Measurements from ENCODE around the gene SDC1. TPM values are rescaled to one million over a fixed set of nuclear protein-coding genes. Genes with fewer than 3 reads are reported as not detected.

The SDC1 gene
- total RNA-seq, 1 donor from 2014 or later = 11.1 TPM

DNA sequence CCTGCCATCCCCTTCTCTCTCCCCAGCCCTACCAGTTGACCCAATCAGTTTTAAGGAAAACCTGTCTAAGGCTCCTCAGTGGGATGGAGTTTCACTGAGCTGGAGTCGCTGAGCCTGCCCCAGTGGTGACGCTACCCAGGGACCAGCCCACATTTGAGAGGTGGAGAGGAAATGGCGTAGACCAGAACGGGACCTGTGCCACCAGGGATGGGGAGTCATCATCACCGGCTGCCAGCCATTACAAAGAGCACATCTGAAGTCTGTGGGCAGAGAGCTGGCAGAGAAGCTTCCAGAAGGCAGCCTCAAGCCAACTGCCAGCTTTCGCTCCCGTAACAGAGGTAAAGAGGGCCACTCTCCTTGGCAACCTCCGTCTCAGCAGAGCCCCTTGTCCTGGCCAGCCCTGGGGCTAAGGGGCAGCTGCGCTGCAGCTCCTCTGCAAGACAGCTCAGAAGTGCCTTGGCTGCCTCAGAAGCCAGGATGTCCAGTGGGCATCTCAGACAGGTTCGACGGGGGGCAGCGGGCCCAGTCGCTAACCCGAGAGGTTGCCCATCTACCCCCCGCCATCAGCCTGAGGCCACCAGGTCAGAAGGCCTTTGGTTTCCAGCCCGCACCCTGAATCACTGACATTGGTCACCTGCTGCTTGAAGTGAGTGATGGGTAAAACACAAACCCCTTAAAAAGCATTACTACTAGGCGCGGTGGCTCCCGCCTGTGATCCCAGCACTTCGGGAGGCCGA is 15.4 kb downstream of the SDC1 start:
- Mint-ChIP-seq H3K27ac (ENCODE audit: unreplicated experiment) (no peak overlapping the region), H3K4me3 (ENCODE audit: unreplicated experiment) (no peak overlapping the region), H3K36me3 (ENCODE audit: unreplicated experiment) (no peaks in the 10 kb centered on the region), H3K4me1 (ENCODE audit: unreplicated experiment) (peaks cover 7% of the 10 kb centered on the region), H3K9me3 (ENCODE audit: unreplicated experiment) (no peaks in the 10 kb centered on the region), H3K27me3 (ENCODE audit: unreplicated experiment) (no peaks in the 10 kb centered on the region)
- DNase-seq (ENCODE audit: extremely low spot score, unreplicated experiment) = no peak
- TF ChIP-seq, protein P1, sequence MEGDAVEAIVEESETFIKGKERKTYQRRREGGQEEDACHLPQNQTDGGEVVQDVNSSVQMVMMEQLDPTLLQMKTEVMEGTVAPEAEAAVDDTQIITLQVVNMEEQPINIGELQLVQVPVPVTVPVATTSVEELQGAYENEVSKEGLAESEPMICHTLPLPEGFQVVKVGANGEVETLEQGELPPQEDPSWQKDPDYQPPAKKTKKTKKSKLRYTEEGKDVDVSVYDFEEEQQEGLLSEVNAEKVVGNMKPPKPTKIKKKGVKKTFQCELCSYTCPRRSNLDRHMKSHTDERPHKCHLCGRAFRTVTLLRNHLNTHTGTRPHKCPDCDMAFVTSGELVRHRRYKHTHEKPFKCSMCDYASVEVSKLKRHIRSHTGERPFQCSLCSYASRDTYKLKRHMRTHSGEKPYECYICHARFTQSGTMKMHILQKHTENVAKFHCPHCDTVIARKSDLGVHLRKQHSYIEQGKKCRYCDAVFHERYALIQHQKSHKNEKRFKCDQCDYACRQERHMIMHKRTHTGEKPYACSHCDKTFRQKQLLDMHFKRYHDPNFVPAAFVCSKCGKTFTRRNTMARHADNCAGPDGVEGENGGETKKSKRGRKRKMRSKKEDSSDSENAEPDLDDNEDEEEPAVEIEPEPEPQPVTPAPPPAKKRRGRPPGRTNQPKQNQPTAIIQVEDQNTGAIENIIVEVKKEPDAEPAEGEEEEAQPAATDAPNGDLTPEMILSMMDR (IDR thresholded peaks at IDR 0.05) = no peak

DNA sequence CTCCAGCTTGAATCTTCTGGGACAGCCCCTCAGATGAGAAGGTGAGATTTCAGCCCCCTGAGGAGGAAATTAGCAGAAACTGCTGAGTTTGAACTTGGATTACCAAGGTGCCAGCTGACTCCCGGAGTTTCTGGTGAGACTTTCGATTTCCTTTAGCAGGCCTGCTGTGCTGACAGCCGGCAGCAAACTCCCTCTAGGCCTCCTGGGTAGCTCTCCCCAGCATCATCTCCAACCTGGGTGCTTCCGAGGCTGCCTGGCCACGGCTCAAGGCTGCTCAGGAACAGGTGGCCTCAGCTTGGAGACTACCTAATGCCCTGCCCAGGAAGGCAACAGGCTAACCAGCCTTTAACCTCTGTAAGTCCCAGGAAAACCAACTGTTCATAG is 16.5 kb downstream of the SDC1 start:
- no peaks in the 10 kb centered on the region for H3K36me3 Mint-ChIP-seq (ENCODE audit: unreplicated experiment)
- no peak overlapping the region for H3K27ac Mint-ChIP-seq (ENCODE audit: unreplicated experiment)
- TF ChIP-seq, protein P1 (IDR thresholded peaks at IDR 0.05) = no peak
- no peak overlapping the region for H3K4me3 Mint-ChIP-seq (ENCODE audit: unreplicated experiment)
- H3K9me3 Mint-ChIP-seq (ENCODE audit: unreplicated experiment) = no peaks in the 10 kb centered on the region
- H3K27me3 Mint-ChIP-seq (ENCODE audit: unreplicated experiment) = no peaks in the 10 kb centered on the region
- H3K4me1 Mint-ChIP-seq (ENCODE audit: unreplicated experiment) = peaks cover 7% of the 10 kb centered on the region
- DNase-seq (ENCODE audit: extremely low spot score, unreplicated experiment) = no peak

DNA sequence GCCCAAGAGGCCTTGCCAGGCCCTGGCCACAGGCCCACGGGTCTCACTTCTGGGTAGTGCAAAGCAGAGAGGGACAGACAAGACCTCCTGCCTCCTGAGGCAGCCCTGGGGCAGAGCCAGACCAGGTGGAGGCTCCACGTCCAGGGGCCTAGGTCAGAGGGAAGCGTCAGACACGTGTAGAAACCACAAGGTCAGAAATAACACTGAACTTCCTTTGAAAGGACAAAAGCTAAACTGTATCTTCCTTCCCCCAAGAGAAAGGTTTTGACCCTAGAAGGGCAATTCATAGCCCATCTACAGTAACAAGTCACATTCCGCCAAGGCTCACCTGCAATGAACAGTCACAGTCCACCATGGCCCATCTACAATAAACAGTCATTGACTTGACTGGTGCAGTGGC is 17.9 kb downstream of the SDC1 start:
- no peaks in the 10 kb centered on the region for H3K9me3 Mint-ChIP-seq (ENCODE audit: unreplicated experiment)
- no peaks in the 10 kb centered on the region for H3K36me3 Mint-ChIP-seq (ENCODE audit: unreplicated experiment)
- H3K27ac Mint-ChIP-seq (ENCODE audit: unreplicated experiment) = no peak overlapping the region
- no peaks in the 10 kb centered on the region for H3K4me1 Mint-ChIP-seq (ENCODE audit: unreplicated experiment)
- no peaks in the 10 kb centered on the region for H3K27me3 Mint-ChIP-seq (ENCODE audit: unreplicated experiment)
- DNase-seq (ENCODE audit: extremely low spot score, unreplicated experiment) = no peak
- H3K4me3 Mint-ChIP-seq (ENCODE audit: unreplicated experiment) = no peak overlapping the region
- TF ChIP-seq, protein P1 (IDR thresholded peaks at IDR 0.05) = no peak

DNA sequence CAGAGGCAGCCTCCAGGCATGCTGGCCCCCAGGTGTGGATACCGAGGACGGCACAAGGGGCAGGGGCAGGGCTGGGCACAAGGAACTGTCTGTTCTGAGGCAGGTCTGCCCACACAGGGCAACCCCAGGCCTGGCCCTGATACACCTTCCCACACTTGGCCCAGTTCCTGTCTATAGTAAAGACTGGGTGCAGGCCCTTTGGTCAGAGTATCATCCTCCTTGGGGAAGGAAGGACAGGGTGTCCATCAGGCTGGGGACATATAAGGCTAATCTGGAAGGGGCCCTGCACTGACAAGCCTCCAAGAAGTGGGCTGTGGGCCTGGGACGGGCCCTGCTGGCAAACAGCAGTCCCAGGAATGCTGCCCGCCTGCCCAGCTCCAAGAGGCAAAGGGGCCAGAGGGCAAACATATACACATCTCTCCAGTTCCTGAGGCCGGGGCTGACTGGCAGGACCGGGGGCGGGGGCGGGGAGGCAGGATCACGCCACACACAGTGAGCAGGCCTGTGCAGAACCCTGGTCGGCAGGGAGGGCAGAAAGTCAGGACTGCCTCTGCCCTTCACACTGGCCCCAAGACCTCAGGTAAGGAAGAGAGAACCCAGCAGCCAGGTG is 18.9 kb downstream of the SDC1 start:
- TF ChIP-seq, protein P1 (IDR thresholded peaks at IDR 0.05) = no peak
- Mint-ChIP-seq H3K4me1 (ENCODE audit: unreplicated experiment) (no peaks in the 10 kb centered on the region), H3K27me3 (ENCODE audit: unreplicated experiment) (no peaks in the 10 kb centered on the region), H3K9me3 (ENCODE audit: unreplicated experiment) (no peaks in the 10 kb centered on the region), H3K27ac (ENCODE audit: unreplicated experiment) (no peak overlapping the region), H3K36me3 (ENCODE audit: unreplicated experiment) (no peaks in the 10 kb centered on the region), H3K4me3 (ENCODE audit: unreplicated experiment) (no peak overlapping the region)
- no peak for DNase-seq (ENCODE audit: extremely low spot score, unreplicated experiment)

DNA sequence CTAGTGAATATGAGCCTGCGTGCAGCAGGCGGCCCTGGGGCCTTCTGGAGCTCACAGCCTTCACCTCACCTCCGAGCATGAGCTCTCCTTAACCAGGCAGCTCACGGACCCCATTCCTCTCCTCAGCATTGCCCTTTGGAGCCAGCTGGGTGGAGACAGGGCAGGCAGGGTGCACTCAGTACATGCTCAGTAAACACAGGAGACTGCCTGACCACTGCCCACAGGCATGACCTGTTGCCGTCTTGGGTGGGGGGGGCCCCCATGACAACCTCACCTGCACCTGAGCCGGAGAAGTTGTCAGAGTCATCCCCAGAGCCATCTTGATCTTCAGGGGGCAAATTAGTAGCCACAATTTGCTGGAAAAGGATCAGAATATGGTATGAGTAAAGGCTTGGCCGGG is 19.9 kb downstream of the SDC1 start:
- no peak overlapping the region for H3K4me3 Mint-ChIP-seq (ENCODE audit: unreplicated experiment)
- H3K27ac Mint-ChIP-seq (ENCODE audit: unreplicated experiment) = no peak overlapping the region
- no peaks in the 10 kb centered on the region for H3K9me3 Mint-ChIP-seq (ENCODE audit: unreplicated experiment)
- H3K36me3 Mint-ChIP-seq (ENCODE audit: unreplicated experiment) = no peaks in the 10 kb centered on the region
- H3K27me3 Mint-ChIP-seq (ENCODE audit: unreplicated experiment) = no peaks in the 10 kb centered on the region
- H3K4me1 Mint-ChIP-seq (ENCODE audit: unreplicated experiment) = no peaks in the 10 kb centered on the region
- no peak for DNase-seq (ENCODE audit: extremely low spot score, unreplicated experiment)
- TF ChIP-seq, protein P1 (IDR thresholded peaks at IDR 0.05) = no peak
